GM18868 (cell line): ENCODE results near the gene MMP28.

ENCODE experiments used
- ATAC-seq: cut with Tn5 transposase; IDR thresholded peaks from one replicate; pipeline ENCODE4 v1.9.1; 2021; ENCODE audit warnings: mild to moderate bottlenecking, moderate library complexity; ENCODE audit not compliant: unreplicated experiment

Gene MMP28

DNA sequence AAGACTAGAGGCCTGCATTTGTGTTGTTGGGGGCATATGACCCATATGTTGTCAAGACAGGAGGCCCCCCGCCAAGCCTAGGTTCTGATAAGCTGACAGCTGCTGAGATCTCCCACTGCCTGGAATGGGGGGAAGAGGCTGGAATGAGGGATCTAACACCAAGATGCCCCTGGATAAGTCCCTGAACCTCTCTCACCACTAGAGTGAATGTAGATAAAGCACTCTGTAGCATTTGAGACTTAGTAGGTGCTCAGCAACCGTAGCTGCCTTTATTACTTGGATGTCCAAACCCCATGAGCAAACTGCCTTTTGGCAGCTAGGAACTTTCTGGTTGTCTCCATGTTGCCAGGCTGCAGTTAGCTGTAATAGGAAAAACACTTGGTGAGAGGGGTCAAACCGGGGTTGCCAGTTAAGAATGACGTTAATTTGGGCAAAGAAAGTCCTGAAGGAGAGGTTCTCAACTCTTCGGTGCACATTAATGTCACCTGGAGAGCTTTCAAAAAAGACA is 68.4 kb downstream of the MMP28 start:
- no peak for ATAC-seq

DNA sequence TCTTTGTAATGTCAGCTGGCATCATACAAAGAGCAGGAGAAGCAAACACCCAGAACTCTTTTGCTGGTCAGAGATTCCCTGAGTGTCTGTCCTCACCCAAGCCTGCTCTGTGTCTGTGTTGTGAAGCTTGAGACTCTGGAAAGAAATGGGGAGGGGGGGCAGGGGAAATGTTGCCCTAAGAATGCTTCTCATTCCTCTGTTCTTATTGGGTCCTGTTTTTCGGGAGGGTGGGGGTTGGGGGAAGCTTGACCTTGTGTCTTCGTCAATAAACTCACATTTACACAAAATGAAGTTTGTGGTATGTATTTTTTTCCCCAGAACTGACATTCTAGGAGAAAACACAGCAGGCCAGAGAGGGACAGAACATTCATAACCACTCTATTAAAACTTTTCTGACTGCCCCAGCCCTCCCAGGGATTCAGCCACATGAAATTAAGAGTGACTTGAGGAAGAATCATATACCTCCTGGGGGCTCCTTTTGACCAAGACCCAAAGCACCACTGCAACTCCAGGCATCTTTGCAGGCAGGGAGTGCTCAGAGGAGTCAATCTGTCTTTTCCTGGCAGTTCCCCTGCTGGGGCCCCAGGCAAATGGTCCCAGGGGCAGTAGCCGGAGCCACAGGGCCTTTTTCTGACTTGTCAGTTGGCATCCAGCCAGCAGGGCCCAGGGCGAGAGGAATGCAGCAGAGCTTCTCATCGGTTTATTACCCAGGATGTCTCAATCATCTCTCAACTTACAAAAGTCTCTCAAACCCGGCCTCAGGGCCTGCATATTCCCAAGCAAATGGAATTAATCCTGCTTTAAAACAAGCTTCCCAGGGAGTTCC is 69.1 kb downstream of the MMP28 start:
- no peak for ATAC-seq

DNA sequence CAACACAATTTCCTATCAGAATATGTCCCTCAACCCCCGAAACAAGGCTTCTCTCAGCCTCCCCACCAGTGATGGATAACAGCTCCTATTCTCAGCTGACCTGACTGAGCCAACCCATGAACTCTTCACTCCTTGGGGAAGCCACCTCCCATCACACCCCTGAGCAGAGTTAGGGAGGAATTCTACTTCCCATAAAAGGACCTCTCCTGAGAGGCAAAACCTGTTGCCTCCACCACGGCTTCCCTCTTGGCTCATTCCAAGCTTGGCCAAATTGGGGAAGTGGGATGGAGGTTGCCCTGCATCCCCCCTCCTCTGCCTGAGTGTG is 69.7 kb downstream of the MMP28 start:
- ATAC-seq: no peak

DNA sequence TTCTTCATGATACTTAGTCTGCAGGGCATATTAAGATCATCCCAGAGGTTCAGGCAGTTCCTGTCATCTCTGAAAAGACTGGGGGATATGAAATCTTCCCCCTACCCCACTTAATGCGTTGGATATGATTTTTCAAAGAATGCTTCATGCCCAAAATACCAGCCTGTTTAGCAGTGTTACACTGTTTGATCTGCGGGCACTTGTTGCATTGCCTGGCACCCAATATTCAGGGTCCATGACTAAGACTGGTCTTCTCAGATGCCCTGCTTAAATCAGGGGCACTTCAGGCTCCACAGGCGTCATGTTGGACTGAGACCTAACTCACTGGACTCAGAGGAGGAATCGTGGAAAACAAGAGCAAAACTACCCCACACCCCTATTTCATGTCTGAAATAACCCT is 70.4 kb downstream of the MMP28 start:
- no peak for ATAC-seq

DNA sequence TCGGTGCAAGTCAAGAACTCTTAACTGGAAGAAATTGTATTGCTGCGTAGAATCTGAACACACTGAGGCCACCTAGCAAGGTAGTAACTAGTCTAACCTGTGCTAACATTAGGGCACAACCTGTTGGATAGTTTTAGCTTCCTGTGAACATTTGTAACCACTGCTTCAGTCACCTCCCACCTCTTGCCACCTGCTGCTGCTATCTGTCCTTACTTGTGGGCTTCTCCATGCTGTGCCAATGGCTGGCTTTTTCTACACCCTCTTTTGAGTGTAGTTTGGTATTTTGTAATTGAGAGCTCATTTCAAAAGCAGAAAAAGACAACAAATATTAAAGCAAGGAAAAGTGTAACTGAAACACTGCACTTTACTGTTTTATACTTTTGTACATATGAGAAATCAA is 71.7 kb downstream of the MMP28 start:
- no peak for ATAC-seq

DNA sequence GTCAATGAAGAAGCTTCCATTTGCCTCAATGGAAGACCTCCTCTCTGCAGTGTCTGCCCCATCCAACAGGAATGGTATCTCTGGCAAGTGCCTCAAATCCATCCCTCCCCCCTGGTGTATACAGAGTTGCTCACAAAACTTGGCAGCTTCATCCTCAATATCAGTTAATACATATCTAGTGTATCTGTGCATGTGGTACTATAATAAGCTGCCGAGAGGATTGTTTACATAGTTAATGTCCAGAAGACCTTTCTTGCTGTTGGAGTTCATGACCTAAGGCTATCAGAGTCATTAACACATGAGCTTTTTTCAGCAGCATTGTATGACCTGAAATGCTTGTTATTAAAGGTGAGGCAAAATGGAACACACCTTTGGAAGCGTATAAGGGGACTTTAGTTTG is 78.0 kb downstream of the MMP28 start:
- ATAC-seq: no peak

DNA sequence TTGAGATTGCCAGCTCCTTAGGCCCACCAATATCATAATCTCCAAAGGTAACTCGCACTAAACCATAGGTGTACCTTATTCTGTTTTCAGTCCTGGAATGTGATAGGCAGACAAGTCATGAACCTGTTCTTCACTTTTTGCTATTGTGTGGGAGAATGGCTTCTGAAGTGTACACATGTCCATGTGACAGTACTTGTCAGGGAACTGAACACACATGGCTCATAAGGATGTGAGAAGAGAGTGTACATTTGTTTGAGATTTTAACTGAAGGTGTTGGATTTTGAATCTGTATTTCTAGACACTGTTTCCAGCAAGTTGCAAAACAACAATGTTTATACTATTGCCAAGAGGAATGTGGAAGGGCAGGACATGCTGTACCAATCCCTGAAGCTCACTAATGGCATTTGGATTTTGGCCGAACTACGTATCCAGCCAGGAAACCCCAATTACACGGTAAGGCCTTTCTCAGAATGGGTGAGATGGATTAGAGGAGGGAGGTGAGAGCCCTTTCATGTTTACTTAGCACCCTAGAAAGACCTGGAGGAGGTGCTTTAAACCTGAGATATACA is 78.5 kb downstream of the MMP28 start:
- ATAC-seq: no peak

DNA sequence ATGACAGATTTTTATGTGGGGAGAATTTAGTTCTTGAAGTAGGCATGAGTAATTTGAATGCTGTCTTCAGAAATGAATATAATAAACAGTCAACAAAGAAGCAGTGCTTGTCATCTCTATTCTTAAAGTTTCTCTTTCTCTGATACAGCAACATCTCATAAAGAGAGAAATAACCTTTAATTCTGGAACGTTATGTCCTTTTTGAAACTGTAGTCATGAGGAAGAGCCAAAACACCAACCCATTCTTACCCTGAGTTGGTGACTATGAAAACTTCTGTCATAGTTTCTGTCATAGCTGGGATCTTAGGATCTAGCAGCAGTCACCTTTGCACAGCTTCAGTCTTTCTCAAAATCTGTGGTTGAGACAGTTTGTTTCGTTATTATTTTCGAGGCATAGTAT is 79.3 kb downstream of the MMP28 start:
- ATAC-seq: no peak
